ENCODE measurements around the gene PSMB11.

PSMB11 gene

DNA sequence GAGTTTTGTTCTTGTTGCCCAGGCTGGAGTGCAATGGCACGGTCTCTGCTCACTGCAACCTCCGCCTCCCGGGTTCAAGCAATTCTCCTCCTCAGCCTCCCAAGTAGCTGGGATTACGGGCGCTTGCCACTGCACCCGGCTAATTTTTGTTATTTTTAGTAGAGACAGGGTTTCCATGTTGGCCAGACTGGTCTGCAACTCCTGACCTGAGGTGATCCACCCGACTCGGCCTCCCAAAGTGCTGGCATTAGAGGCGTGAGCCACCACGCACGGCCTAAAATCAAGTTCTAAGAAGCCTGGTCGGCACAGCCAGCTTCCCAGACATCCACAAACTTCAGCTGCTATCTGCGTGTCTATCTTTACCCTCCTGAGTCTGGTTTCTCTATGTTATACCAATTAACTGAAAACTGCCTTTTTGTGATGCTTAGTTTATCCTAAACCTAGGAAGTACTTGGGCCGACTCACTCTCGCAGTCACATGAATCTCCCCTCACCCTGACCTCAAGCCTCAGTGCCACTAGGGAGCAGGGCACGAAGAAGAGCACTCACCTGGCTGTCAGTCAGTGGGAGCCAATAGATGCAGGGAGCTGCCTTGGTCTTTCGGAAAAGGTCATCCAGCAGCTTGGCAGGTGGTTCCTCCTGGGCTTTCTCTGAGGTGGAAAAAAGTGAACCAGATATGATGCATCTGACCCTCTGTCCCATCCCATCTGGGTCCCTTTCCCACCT is 18.7 kb downstream of the PSMB11 start:
- FAIRE-seq, result no peak

DNA sequence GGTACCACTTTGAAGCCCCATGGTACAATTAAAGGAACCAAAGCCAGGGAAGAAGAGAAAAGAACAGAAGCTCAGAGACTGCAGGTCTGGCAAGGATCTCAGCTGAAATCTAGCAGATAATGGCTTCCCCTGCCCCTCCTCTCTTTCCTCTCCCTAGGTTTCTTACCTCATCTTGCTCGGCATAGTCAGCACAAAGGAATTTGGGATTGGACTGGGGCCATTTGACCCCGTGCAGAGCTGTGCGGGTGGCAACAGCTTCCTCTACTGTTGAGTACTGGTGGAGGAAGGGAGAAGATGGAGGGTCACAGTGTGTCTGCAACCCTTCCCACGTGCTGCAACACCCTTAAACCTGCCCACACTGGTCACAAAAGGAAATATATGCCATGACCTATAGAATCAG is 20.0 kb downstream of the PSMB11 start:
- no peak for FAIRE-seq

DNA sequence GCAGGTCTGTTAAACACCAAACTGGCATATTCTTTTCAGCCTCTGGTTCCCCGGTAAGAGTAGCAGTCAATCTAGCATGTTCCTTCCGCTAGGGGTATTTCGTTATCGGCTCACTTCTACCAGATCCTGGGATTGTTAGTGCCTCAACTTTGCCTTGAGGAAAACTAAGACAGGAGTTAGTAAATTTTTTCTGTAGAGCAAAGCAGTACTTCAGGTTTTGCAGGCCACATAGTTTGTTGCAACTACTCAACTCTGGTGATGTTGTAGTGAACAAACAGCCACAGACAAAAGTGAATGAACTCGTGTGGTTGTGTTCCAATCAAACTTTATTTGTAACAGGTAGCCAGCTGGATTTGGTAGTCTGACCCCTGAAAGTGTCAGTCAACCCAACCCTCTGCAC is 21.6 kb downstream of the PSMB11 start:
- FAIRE-seq, result no peak

DNA sequence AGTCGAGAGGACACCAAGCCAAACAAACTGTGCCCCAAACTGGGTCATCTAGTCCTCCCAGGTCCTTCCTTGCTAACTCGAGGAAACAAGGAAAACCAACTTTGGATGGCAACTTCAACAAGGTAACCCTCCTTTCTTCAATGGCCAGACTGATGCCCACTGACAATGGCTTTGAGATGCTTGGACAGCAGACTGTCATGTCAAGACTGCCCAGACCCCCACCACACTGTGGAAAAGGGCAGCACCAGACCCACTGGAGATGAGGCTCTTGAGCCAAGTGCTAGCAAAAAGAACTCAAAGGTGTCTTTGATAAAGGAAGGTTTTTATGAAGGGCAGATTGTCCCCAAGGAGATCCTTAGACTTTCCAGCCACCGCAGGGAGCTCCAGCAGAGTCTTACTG is 24.4 kb downstream of the PSMB11 start:
- FAIRE-seq, result no peak

GRCh38 chr14:23066855-23067744 is 25.1 kb downstream of the PSMB11 start:
- no peak for FAIRE-seq

DNA sequence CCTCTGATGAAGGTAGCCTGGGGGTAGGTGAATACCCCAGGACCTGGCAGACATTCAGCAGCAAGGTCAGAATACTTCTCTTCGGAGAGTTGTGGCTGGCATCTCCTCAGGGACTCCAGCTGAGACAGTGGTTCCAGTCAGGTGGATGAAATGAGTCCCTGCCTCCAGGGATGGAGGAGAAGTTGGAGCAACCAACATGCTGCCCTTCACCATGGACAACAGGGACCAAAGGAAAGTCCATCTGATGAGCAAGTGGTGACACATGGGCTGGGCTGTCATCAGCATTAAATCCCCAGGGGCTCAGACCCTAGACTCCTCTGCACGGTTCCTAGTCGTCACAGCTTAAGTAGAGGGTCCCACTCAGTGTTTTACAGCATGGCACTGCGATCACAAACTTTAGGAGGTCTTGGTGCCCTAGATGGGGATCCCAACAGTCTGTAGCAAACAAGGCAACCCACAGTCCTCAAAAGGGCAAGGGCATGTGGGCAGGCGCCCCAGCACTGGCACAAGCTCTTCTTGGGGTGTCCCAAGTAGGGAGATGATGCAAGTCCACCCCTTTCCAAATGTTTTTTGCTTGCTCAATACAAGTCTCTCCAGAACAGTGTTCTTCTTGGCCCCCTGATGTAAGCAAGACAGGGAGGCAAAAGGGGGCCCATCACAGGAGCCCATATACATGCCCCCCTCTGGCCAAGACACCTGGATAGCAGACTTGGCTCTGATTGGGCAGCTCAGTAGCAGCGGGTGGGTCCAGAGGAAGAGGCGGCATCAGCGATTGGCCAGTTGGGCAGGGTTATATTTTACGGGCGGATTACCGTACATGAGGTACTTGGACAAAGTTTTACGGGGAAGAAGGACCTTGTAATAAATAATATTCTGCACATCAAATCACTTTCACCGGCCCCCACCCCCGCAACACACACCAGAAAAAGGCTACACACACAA is 26.1 kb downstream of the PSMB11 start:
- no peak for FAIRE-seq

- FAIRE-seq, result no peak
Observed at GRCh38 chr14:23068789-23069412, 26.9 kb downstream of the PSMB11 start.

DNA sequence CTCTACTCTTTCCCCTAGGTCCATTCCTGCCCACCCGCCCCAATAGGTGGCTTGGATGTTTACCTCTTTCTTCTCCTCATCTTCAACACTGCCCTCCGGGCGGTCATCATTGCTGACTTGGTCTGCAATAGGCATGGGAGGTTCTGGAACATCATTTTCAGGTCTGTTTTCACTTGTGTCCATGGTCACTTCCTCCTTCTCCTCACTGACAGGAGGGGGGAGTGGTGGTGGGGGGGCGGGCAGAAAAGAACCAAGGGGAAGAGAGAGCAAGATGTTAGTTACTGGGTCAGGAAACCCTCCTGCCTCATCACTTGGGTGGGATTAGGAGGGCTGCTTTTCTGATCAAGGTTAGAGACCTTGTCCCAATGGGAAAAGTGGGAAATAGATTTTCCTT is 27.4 kb downstream of the PSMB11 start:
- FAIRE-seq, result no peak

DNA sequence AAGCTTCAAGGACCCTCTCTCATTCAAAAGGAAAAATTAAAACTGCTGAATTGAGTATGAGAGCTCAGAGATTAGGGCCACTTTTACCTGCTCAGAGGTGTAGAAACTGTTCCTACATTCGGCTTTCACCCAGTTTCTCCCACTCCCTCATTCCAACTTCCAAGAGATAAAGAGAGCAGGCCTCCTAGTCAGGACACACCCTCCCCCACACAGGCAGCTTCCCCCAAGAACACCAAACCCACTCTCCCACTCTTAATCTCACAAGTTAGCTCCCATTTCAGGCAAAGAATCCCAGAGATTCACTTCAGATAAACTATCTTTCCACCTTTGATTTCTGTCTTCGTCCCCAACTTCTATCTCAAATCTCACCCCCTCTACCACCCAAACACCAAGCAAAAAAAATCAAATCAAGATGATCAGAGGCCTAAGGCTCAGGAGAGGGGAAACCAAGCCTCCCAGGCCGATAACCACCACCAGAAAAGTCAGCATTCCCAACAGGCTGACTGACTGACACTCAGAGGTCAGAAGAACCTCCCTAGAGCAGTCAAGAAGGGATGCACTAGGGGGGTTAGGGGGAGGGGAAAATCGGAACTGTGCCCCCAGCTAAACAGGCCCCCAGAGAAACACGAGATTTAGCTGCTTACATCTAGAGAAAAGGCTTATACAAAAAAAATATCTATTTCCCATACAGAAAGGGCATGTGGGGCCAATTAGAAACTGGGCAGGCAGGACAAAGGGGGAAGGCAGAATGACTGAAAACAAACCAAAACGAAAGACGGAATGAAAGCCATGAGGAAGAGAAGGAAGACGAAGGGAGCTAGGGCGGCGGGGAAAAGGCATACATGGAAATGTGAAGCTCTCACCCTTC is 28.5 kb downstream of the PSMB11 start:
- no peak for FAIRE-seq

- FAIRE-seq, result no peak
Observed at GRCh38 chr14:23071244-23071920, 29.4 kb downstream of the PSMB11 start.

DNA sequence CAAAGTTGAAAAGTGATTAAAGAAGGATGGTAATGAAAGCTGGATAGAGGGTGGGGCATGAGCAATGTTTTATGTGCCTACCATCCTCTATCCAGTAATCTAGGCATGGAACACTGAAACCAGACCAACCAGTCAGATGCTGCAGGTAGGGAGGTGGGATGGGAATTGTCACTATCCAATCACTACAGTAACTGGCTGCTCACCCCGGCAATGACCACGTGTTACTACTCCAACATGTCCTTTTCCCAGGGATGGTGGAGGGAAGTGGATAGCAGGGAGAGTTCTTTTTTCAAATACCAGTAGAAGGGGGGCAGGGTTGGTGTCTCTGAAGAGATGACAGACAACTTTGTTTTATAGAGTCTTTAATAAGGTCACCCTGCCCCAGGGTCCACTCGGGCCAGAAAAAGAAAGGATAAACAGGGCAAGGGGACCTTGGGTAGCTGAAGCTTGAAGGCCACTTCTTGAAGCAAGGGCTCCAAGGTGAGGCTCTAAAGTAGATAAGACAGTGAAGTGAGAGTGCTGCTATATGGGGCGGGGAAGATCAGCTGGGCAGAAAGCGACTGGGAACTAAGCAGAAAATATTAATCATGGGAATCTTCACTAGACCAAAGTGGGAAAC is 30.0 kb downstream of the PSMB11 start:
- no peak for FAIRE-seq

DNA sequence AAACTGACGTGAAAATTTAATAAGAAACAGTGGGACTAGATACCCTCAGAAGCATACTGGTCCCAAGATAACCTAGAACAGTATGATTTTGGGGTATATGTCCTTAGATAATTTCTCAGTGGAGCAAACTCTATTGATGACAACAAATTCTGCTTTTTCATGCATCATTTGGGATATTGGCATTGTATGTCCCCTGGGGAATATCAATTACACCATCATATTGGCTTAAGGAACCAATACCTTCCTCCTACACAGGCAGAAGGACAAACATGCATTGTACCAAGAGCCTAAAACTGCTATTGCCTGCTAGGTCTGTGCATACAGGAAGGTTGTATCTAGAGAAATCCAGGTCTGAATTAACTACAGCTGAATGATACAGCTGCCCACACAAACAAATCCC is 32.9 kb downstream of the PSMB11 start:
- FAIRE-seq, result no peak

GRCh38 chr14:23076785-23077408 is 34.9 kb downstream of the PSMB11 start:
- FAIRE-seq, result no peak

DNA sequence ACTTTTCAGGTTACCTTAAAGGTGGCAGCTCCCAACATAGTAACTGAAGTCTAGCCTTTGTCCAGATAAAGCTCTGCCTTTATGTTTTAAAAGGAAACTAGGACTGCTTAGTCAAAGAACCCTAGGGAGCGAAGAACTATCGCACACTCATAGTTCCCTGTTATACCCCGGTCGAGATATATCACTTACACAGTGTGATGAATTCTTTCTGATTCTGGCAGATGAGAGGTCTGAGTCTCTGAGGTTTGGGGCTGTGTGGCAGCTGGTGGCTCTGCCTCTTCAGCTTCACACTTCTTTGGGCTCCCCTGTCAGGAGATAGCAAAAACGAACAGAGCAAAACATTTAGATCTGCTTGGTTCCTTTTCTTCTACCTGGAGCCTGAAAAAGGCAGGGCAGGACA is 36.0 kb downstream of the PSMB11 start:
- FAIRE-seq, result no peak

DNA sequence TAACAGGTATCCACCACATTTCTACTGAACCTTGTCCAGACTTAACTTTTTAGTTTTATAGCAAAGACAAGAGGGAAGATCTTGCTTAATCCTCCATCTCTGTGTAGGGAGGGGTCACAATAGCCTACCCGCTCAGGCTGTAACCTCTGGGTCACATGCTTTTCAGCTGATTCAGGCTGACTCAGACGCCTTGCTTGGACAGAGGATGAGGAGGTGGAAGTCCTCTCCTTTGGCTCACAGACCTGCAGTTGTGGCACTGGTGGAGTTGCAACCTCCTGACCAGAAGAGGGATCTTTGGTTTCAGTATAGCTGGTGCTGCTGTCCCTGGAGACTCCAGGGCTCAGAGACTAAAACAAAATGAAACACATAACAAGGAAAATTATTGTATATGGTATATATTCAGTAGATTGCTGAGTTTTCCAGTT is 36.7 kb downstream of the PSMB11 start:
- no peak for FAIRE-seq

DNA sequence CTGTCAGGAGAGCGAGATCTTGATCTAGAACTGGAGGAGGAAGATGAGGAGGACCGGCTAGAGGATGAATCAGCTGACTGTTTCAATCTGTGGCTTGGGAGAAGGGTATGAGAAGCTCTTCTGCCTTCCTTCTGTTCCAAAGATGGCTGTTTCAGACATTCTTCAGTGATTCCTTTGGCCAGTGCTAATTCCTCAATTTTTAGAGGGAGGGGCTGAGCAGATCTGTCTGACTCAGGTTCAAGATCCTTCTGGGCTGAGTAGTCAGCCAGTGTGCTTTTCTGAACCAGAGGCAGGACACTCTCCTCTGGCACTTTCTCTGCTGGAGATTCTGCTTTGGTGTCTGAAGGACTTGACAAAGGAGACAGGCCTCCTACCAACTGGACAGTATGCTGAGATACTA is 37.7 kb downstream of the PSMB11 start:
- no peak for FAIRE-seq

DNA sequence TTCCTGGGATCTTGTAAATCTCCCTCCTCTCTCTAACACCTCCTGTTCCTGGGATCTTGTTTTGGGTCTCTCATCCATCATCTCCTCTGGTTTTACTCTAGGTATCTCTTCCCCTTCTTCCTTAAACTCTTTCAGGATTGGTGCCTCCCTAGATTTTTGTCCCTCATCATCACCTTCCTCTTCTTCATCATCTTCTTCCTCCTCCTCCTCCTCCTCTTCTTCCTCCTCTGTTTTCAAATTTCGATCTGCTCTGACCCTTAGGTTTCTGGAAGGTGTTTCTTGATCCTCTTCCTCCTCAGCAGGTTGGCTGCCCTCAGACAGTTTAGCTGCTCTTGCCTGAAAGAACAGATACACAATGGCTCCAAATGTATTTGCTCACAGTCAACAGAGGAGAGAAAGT is 38.5 kb downstream of the PSMB11 start:
- no peak for FAIRE-seq

GRCh38 chr14:23085458-23085857 is 43.4 kb downstream of the PSMB11 start:
- FAIRE-seq, result no peak

DNA sequence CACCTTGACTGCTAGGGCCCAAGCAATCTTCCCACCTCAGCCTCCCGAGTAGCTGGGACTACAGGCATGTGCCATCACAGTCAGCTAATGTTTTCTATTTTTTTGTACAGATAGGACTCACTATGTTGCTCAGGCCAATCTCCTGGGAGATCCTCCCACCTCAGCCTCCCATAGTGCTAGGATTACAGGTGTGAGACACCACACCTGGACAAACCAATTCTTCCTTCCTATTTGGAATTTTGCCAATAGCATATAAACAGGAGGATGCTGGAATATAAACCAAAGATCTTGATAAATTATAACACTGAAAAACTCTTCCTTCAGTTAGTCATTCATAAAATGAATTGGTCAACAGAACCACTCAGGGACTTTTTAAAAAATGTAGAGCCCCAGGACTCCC is 44.6 kb downstream of the PSMB11 start:
- no peak for FAIRE-seq
